Measurements from ENCODE around the gene SYT14. TPM values are rescaled to one million over a fixed set of nuclear protein-coding genes. Genes with fewer than 3 reads are reported as not detected.
"Not testable (repeated sequence)": the region's sequence is repeated elsewhere in the genome, so short reads cannot be mapped to it uniquely, and the experiment has no call there.

SYT14 gene
- 1 to 10 TPM in 1 of 6 donors, under 1 TPM in 5; 0.14 to 1.0 (median 0.54) TPM for total RNA-seq
- 1 to 10 TPM in 1 of 2 donors, under 1 TPM in 1; 0.27 to 1.2 TPM for polyA plus RNA-seq

- peaks cover 0 to 38% (median 2%) of the 10 kb centered on the region in 4 donors for H3K27me3 ChIP-seq
- ATAC-seq (peak; percentile 48 to 91 (median 78)), FAIRE-seq (no peak), DNase-seq (peak in 5 of 6 donors; percentile 9 to 72 (median 28))
- H3K36me3 ChIP-seq = no peaks in the 10 kb centered on the region
- intact Hi-C loops (cut with DNase I) = no loop called here
- WGBS, 2 donors = 3 to 4% methylated on average over 69 to 98 of the region's 98 CpGs
- H3K27ac ChIP-seq = no peak within 1 kb of the TSS
- peak within 1 kb of the TSS in 3 of 4 donors; percentile 7 to 41 (median 29) for H3K4me3 ChIP-seq
- H3K9me3 ChIP-seq = no peaks in the 10 kb centered on the region
- no peaks in the 10 kb centered on the region for H3K4me1 ChIP-seq
- TF ChIP-seq CTCF (IDR thresholded peaks at IDR 0.05) = no peak
These were observed at the start of gene SYT14 for GRCh38 chr1:209937996-209938959. Gene SYT14 (plus strand): TSS chr1:209938217. CDS start chr1:209938265, 48 bp downstream.

- H3K4me1 ChIP-seq; H3K36me3 ChIP-seq; H3K27me3 ChIP-seq; H3K9me3 ChIP-seq; ATAC-seq; FAIRE-seq; H3K4me3 ChIP-seq; DNase-seq; H3K27ac ChIP-seq; intact Hi-C loops (cut with DNase I): not testable (repeated sequence)
- 81% methylated on average over 31 of the region's 31 CpGs for WGBS, 2 donors
These were observed 49.5 kb upstream of the SYT14 start for GRCh38 chr1:209888291-209889076.

- DNase-seq (no peak), ATAC-seq (no peak), FAIRE-seq (no peak)
- Histone ChIP-seq H3K4me1 (no peaks in the 10 kb centered on the region), H3K36me3 (no peaks in the 10 kb centered on the region), H3K9me3 (no peaks in the 10 kb centered on the region), H3K27ac (no peak overlapping the region), H3K27me3 (no peaks in the 10 kb centered on the region), H3K4me3 (no peak overlapping the region)
- no peak for TF ChIP-seq CTCF (IDR thresholded peaks at IDR 0.05)
- intact Hi-C loops (cut with DNase I) = no loop called here
- 82 to 87% methylated on average over 27 to 35 of the region's 35 CpGs for WGBS, 2 donors
These were observed 49.0 kb upstream of the SYT14 start for GRCh38 chr1:209889077-209889418.

GRCh38 chr1:209890641-209891330 is 47.2 kb upstream of the SYT14 start:
- WGBS, 2 donors = 52 to 58% methylated on average over 3 of the region's 3 CpGs
- no peak for DNase-seq

More at GRCh38 chr1:209890641-209891330, 47.2 kb upstream of the SYT14 start:
- FAIRE-seq = no peak
- H3K4me1 ChIP-seq = no peaks in the 10 kb centered on the region
- no peak overlapping the region for H3K27ac ChIP-seq
- TF ChIP-seq CTCF (IDR thresholded peaks at IDR 0.05) = no peak
- no peaks in the 10 kb centered on the region for H3K27me3 ChIP-seq
- no peak overlapping the region for H3K4me3 ChIP-seq
- H3K9me3 ChIP-seq = no peaks in the 10 kb centered on the region
- H3K36me3 ChIP-seq = no peaks in the 10 kb centered on the region
- ATAC-seq = no peak
- intact Hi-C loops (cut with DNase I) = no loop called here

All from pancreas (tissue), 10 donors.